ENCODE data around the gene CSTF3.

GRCh38 chr11:33197915-33198727, 36.8 kb upstream of the CSTF3 start:
- TF ChIP-seq EZH2 (IDR thresholded peaks at IDR 0.05; ENCODE audit: low read depth) (no peak), CTCF (conservative IDR thresholded peaks at IDR 0.05) (no peak)
